ES-I3 (cell line): Measurements from ENCODE around the gene BCKDHA.
"Not testable (repeated sequence)": the region's sequence is repeated elsewhere in the genome, so short reads cannot be mapped to it uniquely, and the experiment has no call there.

Experiments used
- H3K36me3 ChIP-seq: 2 replicates; pipeline ENCODE4 v1.6.1; 2013; ENCODE audit warnings: mild to moderate bottlenecking, low read length, control low read depth, moderate library complexity; ENCODE audit not compliant: insufficient read depth
- H3K4me1 ChIP-seq: 2 replicates; pipeline ENCODE4 v1.6.1; 2013; ENCODE audit warnings: mild to moderate bottlenecking, control low read depth, low read length; ENCODE audit not compliant: insufficient read depth
- H3K9ac ChIP-seq: 2 replicates; pipeline ENCODE4 v1.6.1; 2013; ENCODE audit warnings: low read depth, mild to moderate bottlenecking, low read length, moderate library complexity
- H3K9me3 ChIP-seq: 2 replicates; pipeline ENCODE4 v1.6.1; 2013; ENCODE audit warnings: mild to moderate bottlenecking, low read length, moderate library complexity; ENCODE audit not compliant: control insufficient read depth, insufficient read depth

Gene BCKDHA

GRCh38 chr19:41359741-41360140, 37.9 kb upstream of the BCKDHA start:
- peaks cover 9% of the 10 kb centered on the region; the same call in 1 of the 2 replicates for H3K4me1 ChIP-seq
- H3K9me3 ChIP-seq: no peaks in the 10 kb centered on the region
- H3K9ac ChIP-seq: no peak overlapping the region
- H3K36me3 ChIP-seq: no peaks in the 10 kb centered on the region

DNA sequence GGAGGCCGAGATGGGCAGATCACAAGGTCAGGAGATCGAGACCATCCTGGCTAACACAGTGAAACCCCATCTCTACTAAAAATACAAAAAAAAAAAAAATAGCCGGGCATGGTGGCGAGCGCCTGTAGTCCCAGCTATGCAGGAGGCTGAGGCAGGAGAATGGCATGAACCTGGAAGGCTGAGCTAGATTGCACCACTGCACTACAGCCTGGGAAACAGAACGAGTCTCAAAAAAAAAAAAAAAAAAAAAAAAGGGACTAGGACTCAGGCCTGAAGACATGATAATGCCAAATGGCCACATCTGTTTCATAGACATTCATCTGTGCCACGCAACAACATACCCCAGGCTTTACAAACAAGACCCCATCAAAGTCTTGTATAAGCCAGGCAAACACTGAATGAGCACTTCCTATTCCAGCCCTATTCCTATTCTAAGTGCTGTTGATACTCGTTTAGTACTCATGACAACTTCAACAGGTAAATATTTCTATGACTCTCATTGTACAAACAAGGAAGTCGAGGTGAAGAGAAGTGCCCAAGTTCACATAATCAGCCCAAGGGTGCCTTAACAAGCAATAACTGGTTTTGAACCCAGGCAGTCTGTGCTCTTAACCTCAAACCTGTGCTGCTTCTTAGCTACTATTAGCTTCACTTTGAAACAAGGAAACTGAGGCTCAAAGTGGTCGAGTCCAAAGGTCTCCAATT, 35.3 kb upstream of the BCKDHA start:
- H3K9ac ChIP-seq: no peak overlapping the region
- H3K36me3 ChIP-seq: no peaks in the 10 kb centered on the region
- no peaks in the 10 kb centered on the region for H3K9me3 ChIP-seq
- H3K4me1 ChIP-seq: peaks cover 5% of the 10 kb centered on the region; the same call in 1 of the 2 replicates

DNA sequence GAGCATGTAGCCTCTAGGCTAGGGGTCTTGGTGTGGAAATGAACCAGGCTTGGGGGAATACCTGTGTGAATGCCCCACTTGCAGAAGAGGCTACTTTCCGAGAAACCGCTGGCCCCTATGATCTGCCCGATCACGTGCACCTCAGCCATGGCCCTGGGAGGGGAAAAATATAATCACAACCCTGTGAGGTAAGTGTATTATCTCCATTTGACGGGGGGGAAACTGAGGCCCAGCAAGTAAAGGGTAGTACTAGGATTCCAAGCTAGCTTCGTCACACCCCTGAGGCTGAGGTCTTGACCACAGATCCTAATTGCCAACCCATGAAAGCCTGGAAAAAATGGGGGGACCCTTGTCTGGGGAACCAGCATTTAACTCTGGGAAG, 34.3 kb upstream of the BCKDHA start:
- Histone ChIP-seq H3K4me1 (peaks cover 5% of the 10 kb centered on the region; the same call in 1 of the 2 replicates), H3K36me3 (no peaks in the 10 kb centered on the region), H3K9ac (peak overlapping the region; percentile 97)

GRCh38 chr19:41363753-41364523, 33.7 kb upstream of the BCKDHA start, which contains the start of gene B9D2:
Gene B9D2, minus strand, starts transcription at chr19:41364149. Its CDS starts 630 bp downstream, at chr19:41363519.
- Histone ChIP-seq H3K9me3 (no peaks in the 10 kb centered on the region), H3K36me3 (no peaks in the 10 kb centered on the region), H3K4me1 (peaks cover 5% of the 10 kb centered on the region; the same call in 1 of the 2 replicates), H3K9ac (peak within 1 kb of the TSS; percentile 97)

More for the DNA sequence above, 34.3 kb upstream of the BCKDHA start:
- no peaks in the 10 kb centered on the region for H3K9me3 ChIP-seq

DNA sequence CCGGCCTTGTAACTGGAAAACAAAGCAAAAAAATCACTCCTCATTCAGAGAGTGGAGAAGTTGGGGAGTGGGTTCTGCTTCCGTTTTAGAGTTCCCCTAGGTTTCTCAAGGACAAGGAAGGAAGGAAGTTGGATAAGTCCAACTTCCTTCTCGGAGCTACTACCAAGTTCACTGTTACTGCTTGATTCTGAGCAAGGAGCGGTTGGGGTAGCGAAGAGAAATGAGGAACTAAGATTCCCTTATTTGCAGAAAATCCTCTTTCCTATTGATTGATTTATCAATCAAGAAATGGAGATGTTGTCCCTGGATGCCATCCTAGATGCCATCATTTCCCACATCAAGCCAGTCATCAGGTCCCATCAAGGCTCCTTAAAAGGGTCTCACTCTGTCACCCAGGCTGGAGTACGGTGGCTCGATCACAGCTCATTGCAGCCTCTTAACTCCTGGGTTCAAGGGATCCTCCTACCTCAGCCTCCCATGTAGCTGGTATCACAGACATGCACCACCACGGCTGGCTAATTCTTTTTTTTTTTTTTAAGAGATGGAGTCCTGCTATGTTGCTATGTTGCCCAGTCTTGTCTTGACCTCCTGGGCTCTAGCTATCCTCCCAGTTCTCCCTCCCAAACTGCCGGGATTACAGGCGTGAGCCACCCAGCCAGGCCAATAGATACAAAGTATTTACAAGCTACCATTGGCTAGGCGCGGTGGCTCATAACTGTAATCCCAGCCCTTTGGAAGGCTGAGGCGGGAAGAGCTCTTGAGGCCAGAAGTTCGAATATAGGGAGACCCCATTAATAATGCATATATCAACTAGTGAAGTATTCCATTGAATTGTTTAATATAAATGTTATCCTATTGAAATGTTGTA, 32.9 kb upstream of the BCKDHA start:
- H3K4me1 ChIP-seq: peaks cover 5% of the 10 kb centered on the region; the same call in 1 of the 2 replicates
- no peaks in the 10 kb centered on the region for H3K36me3 ChIP-seq
- peak overlapping the region; percentile 97 for H3K9ac ChIP-seq
- no peaks in the 10 kb centered on the region for H3K9me3 ChIP-seq

- Histone ChIP-seq H3K4me1 (peaks cover 5% of the 10 kb centered on the region; the same call in 1 of the 2 replicates), H3K36me3 (no peaks in the 10 kb centered on the region), H3K9ac (no peak overlapping the region), H3K9me3 (no peaks in the 10 kb centered on the region)
These were observed 31.5 kb upstream of the BCKDHA start for GRCh38 chr19:41366089-41366488.

DNA sequence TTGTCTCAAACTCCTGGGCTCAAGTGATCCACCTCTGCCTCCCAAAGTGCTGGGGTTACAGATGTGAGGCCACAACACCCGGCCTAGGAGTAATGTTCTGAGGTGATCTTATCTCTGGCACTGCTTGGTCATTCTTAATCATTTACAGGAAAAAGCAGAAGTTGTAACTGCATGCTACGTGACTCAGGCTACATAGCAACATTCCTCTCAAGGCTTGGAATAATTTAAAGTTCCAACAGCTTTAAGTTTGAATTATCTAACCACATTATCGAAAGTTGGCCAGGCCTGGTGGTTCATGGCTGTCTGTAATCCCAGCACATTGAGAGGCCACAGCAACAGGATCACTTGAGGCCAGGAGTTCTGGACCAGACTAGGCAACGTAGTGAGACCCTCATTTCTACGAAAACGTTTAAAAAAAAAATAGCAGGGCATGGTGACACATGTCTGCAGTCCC, 29.7 kb upstream of the BCKDHA start:
- H3K9me3 ChIP-seq: no peaks in the 10 kb centered on the region
- H3K9ac ChIP-seq: no peak overlapping the region
- H3K4me1 ChIP-seq: peaks cover 5% of the 10 kb centered on the region; the same call in 1 of the 2 replicates
- no peaks in the 10 kb centered on the region for H3K36me3 ChIP-seq

DNA sequence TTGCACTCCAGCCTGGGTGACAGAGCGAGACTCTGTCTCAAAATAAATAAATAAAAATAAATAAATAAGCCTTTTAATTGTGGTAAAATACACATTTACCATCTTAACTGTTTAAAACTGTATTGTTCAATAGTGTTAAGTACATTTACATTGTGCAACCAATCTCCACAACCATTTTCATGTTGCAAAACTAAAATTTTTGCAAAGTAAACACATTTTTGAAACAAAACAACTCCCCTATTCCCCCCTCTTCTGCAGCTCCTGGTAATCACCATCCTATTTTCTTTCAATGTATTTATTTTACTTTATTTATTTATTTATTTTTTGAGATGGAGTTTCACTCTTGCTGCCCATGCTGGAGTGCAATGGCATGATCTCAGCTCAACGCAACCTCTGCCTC, 27.8 kb upstream of the BCKDHA start:
- Histone ChIP-seq H3K9ac (no peak overlapping the region), H3K4me1 (no peaks in the 10 kb centered on the region), H3K9me3 (no peaks in the 10 kb centered on the region), H3K36me3 (no peaks in the 10 kb centered on the region)

GRCh38 chr19:41371119-41371518, 26.5 kb upstream of the BCKDHA start:
- H3K36me3 ChIP-seq, H3K9me3 ChIP-seq, H3K9ac ChIP-seq, H3K4me1 ChIP-seq: not testable (repeated sequence)

DNA sequence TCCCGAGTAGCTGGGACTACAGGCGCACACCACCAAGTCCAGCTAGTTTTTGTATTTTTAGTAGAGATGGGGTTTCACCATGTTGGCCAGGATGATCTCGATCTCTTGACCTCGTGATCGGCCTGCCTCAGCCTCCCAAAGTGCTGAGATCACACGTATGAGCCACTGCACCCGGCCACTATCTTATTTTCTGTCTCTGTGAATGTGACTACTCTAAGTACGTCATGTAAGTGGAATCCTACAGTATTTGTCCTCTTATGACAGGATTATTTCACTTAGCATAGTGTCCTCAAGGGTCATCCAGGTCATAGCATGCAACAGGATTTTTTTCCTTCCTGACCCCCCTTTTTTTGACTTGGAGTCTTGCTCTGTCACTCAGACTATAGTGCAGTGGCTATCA, 26.1 kb upstream of the BCKDHA start:
- Histone ChIP-seq H3K9ac (no peak overlapping the region), H3K36me3 (no peaks in the 10 kb centered on the region), H3K4me1 (no peaks in the 10 kb centered on the region), H3K9me3 (no peaks in the 10 kb centered on the region)

DNA sequence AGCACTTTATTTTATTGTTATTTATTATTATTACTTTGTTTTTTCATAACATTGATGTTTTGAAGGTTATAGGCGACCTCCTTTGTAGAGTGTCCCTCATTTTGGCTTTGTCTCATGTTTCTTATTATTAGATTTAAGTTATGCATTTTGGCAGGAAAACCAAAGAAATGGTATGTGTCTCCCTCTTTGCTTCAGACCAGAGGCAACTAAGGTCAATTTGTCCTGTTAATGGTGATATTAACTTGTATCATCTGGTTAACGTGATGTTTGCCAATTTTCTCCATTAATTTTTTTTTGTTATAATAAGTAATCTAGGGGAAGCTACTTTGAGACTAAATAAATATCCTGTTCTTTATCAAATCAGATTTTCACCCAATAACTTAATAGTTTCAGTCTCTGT, 25.1 kb upstream of the BCKDHA start:
- no peaks in the 10 kb centered on the region for H3K36me3 ChIP-seq
- no peaks in the 10 kb centered on the region for H3K4me1 ChIP-seq
- H3K9ac ChIP-seq: no peak overlapping the region
- H3K9me3 ChIP-seq: no peaks in the 10 kb centered on the region

DNA sequence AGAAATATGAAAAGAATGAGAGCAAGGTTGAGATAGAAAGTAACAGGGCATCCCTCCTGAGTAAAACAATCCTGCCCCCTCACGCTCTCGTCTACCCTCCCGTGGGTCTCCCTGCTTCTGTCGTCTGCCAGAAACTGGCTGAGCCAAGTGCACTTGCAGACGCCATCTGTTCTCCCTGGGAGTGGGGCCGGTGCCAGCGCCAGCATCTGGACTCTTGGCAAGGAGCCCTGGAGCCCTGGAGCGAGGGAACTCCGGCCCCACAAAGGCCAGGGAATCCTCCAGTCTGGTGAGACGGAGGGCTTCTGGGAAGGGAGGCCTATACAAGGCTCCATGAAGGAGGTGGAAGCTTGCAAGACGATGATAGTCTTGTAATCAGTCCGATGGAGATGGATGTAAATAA, 23.6 kb upstream of the BCKDHA start:
- Histone ChIP-seq H3K9me3 (no peaks in the 10 kb centered on the region), H3K9ac (no peak overlapping the region)

DNA sequence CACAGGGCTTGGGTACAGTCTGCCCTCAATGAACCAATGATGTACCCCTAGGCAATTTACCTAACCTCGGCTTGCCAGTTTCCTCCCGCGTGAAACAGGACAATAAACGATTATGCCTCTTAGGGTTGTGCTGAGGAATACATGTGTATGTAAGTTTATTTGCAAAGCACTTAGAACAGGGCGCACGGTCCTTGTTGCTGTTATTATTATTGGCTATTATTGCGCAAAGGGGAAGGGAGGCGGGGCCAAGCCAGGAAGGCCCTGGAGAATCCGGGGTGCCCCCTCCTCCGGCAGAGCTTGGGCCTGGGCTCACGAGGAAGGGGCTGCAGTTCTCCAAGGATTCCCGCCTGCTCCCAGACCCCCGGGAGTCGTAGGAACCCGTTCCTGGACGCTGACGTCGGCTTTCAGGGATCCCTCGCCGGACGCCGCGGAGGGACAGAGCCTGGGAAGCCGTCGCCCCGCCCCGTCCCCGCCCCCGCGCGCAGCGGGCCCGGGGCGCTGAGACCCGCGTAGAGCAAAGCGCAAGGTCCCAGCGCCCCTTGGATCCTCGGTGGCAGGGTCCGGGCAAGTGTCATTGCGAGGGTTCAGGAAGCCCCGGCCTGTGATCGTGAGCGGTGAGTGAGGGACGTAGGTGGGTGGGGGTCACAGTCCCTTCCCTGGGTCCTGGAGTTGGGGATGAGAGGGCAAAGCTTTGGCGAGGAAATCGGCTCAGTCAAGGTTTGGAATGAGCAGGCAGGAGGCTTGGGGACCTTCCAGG, 21.2 kb upstream of the BCKDHA start, which contains the start of gene TMEM91:
TMEM91 (plus strand) TSS at position 293 of the 757 bp plus-strand sequence. CDS start 1,777 bp downstream, outside the sequence.
- Histone ChIP-seq H3K9ac (peak within 1 kb of the TSS; percentile 76), H3K9me3 (no peaks in the 10 kb centered on the region), H3K36me3 (no peaks in the 10 kb centered on the region), H3K4me1 (no peaks in the 10 kb centered on the region)

More for the DNA sequence above, 23.6 kb upstream of the BCKDHA start:
- Histone ChIP-seq H3K36me3 (no peaks in the 10 kb centered on the region), H3K4me1 (no peaks in the 10 kb centered on the region)
